ENCODE results near the gene ZNF431. TPM values are rescaled to one million over a fixed set of nuclear protein-coding genes. Genes with fewer than 3 reads are reported as not detected.

The ZNF431 gene
- total RNA-seq: 9.8 and 11.3 TPM in 2 replicates
- long read RNA-seq, full-length matches to known transcripts: 7 of 43 reads
- long read RNA-seq, partial matches to known transcripts: 2 of 43 reads
- long read RNA-seq, other reads (novel, unspliced or antisense): 34 of 43 reads

DNA sequence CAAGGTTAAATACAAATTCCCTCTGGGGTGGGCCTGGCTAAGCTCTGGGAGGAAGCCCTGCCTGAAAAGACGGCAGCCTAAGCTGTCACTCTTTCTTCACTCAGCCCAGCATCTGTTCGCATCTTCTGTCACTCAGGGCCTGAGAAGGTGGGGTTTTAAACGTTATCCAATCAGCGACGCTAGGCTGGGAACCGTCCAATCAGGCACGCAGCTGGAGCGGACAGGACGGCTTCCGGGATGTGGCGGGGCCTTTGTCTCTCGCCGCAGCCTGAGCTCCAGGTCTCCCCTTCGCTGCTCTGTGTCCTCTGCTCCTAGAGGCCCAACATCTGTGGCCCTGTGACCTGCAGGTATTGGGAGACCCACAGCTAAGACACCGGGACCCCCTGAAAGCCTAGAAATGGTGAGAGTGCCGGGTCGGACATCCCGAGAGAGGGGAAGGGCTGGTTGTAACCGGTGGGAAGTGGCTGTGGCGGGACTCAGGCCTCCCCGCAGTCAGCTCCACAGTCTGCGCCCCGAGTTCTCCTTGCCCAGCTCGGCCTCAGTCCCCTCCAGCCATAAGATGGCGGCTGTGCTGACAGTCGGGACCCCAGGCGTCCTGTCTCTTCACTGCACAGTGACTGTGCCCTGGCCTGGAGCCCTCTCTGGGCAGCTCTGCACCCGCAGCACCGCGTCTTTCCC, at the start of gene ZNF431:
Gene ZNF431, plus strand, starts transcription at position 254 of the 678 bp plus-strand sequence. Its CDS starts 144 bp downstream, at position 398.
- peak within 1 kb of the TSS; percentile 100 for H3K27ac Mint-ChIP-seq (ENCODE audit: unreplicated experiment)
- TF ChIP-seq, protein P1, sequence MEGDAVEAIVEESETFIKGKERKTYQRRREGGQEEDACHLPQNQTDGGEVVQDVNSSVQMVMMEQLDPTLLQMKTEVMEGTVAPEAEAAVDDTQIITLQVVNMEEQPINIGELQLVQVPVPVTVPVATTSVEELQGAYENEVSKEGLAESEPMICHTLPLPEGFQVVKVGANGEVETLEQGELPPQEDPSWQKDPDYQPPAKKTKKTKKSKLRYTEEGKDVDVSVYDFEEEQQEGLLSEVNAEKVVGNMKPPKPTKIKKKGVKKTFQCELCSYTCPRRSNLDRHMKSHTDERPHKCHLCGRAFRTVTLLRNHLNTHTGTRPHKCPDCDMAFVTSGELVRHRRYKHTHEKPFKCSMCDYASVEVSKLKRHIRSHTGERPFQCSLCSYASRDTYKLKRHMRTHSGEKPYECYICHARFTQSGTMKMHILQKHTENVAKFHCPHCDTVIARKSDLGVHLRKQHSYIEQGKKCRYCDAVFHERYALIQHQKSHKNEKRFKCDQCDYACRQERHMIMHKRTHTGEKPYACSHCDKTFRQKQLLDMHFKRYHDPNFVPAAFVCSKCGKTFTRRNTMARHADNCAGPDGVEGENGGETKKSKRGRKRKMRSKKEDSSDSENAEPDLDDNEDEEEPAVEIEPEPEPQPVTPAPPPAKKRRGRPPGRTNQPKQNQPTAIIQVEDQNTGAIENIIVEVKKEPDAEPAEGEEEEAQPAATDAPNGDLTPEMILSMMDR (IDR thresholded peaks at IDR 0.05): no peak
- DNase-seq (ENCODE audit: extremely low spot score, unreplicated experiment): peak; percentile 95
- no peaks in the 10 kb centered on the region for H3K27me3 Mint-ChIP-seq (ENCODE audit: unreplicated experiment)
- H3K36me3 Mint-ChIP-seq (ENCODE audit: unreplicated experiment): peaks cover 27% of the 10 kb centered on the region
- no peaks in the 10 kb centered on the region for H3K9me3 Mint-ChIP-seq (ENCODE audit: unreplicated experiment)
- H3K4me3 Mint-ChIP-seq (ENCODE audit: unreplicated experiment): peak within 1 kb of the TSS; percentile 99
- peaks cover 14% of the 10 kb centered on the region for H3K4me1 Mint-ChIP-seq (ENCODE audit: unreplicated experiment)

DNA sequence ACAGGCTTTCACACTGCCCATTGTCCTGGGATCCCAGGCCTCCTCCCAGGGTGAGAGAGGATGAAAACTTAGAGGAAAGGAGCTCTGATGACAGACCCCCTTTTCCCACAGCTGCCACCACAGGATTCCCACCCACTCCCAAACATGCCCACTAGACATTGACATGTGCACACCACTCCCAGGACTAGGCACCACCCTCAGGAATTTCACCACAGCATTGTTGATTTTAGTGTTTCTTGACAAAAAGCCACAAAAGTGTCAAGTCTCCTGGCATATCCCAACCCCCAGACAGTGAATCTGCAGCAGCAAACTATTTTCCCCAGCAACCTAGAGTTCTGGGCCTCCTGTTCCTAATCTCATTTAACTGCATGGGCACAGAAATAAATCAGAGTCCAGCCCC, 49.7 kb upstream of the ZNF431 start:
- TF ChIP-seq, protein P1 (IDR thresholded peaks at IDR 0.05): no peak
- no peaks in the 10 kb centered on the region for H3K27me3 Mint-ChIP-seq (ENCODE audit: unreplicated experiment)
- H3K4me3 Mint-ChIP-seq (ENCODE audit: unreplicated experiment): no peak overlapping the region
- peak overlapping the region; percentile 77 for H3K27ac Mint-ChIP-seq (ENCODE audit: unreplicated experiment)
- H3K4me1 Mint-ChIP-seq (ENCODE audit: unreplicated experiment): peaks cover 19% of the 10 kb centered on the region
- no peaks in the 10 kb centered on the region for H3K36me3 Mint-ChIP-seq (ENCODE audit: unreplicated experiment)
- DNase-seq (ENCODE audit: extremely low spot score, unreplicated experiment): no peak
- no peaks in the 10 kb centered on the region for H3K9me3 Mint-ChIP-seq (ENCODE audit: unreplicated experiment)

DNA sequence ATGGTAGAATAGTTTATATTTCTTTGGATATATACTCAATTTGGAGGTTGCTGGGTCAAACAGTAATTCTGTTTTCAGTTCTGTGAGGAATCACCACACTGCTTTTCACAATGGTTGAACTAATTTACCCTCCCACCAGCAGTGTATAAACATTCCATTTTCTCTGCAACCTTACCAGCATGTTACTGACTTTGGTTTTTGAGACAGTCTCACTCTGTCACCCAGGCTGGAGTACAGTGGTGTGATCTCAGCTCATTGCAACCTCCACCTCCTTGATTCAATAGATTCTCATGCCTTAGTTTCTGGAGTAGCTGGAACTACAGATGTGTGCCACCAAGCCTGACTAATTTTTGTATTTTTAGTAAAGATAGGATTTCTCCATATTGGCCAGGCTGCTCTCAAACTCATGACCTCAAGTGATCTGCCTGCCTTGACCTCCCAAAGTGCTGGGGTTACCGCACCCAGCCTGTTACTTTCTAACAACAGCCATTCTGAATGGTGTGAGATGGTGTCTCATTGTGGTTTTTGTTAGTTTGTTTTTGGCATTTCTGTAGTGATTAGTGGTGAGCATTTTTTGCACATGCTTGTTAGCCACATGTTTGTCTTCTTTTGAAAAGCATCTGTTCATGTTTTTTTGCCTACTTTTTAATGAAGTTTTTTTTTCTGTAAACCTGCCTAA, 47.4 kb upstream of the ZNF431 start:
- DNase-seq (ENCODE audit: extremely low spot score, unreplicated experiment): no peak
- H3K27ac Mint-ChIP-seq (ENCODE audit: unreplicated experiment): peak overlapping the region; percentile 23
- no peaks in the 10 kb centered on the region for H3K9me3 Mint-ChIP-seq (ENCODE audit: unreplicated experiment)
- TF ChIP-seq, protein P1 (IDR thresholded peaks at IDR 0.05): no peak
- H3K4me1 Mint-ChIP-seq (ENCODE audit: unreplicated experiment): peaks cover 19% of the 10 kb centered on the region
- H3K4me3 Mint-ChIP-seq (ENCODE audit: unreplicated experiment): no peak overlapping the region
- H3K36me3 Mint-ChIP-seq (ENCODE audit: unreplicated experiment): peaks cover 11% of the 10 kb centered on the region
- no peaks in the 10 kb centered on the region for H3K27me3 Mint-ChIP-seq (ENCODE audit: unreplicated experiment)

DNA sequence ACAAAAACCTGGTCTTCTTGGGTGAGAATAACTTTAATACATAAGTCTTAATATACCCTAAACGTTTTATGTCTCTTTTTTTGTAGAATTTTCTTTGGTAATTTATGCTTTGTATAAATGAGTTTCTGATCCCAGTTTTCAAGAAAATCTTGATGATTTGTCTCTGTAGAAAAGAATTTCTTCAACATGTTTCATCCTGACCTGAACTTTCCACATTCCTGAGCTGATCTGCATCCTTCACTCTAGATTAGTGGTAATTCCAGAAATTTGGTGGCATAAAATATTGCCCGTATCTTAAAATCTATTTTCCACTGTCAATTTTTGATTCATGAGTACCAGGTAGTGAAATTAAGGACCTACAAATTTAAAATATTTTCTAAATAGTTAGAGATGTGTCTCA, 43.5 kb upstream of the ZNF431 start:
- Mint-ChIP-seq H3K27me3 (ENCODE audit: unreplicated experiment) (no peaks in the 10 kb centered on the region), H3K36me3 (ENCODE audit: unreplicated experiment) (peaks cover 14% of the 10 kb centered on the region), H3K4me3 (ENCODE audit: unreplicated experiment) (no peak overlapping the region), H3K27ac (ENCODE audit: unreplicated experiment) (no peak overlapping the region), H3K4me1 (ENCODE audit: unreplicated experiment) (peaks cover 6% of the 10 kb centered on the region), H3K9me3 (ENCODE audit: unreplicated experiment) (no peaks in the 10 kb centered on the region)
- DNase-seq (ENCODE audit: extremely low spot score, unreplicated experiment): no peak
- TF ChIP-seq, protein P1 (IDR thresholded peaks at IDR 0.05): no peak

Data from osteocyte (in vitro differentiated cells).